Germinal center (tissue), 1 donor: ENCODE data around the gene PPP4R1.
A peak's percentile ranks its signal among the peaks of the same experiment; 100 is the strongest.
"Not testable (repeated sequence)": the region's sequence is repeated elsewhere in the genome, so short reads cannot be mapped to it uniquely, and the experiment has no call there.

ENCODE experiments used
- DNase-seq: peaks from one replicate; pipeline ENCODE4 v3.0.0; 2012; ENCODE audit warnings: mixed read lengths, low spot score

The PPP4R1 gene, protein sequence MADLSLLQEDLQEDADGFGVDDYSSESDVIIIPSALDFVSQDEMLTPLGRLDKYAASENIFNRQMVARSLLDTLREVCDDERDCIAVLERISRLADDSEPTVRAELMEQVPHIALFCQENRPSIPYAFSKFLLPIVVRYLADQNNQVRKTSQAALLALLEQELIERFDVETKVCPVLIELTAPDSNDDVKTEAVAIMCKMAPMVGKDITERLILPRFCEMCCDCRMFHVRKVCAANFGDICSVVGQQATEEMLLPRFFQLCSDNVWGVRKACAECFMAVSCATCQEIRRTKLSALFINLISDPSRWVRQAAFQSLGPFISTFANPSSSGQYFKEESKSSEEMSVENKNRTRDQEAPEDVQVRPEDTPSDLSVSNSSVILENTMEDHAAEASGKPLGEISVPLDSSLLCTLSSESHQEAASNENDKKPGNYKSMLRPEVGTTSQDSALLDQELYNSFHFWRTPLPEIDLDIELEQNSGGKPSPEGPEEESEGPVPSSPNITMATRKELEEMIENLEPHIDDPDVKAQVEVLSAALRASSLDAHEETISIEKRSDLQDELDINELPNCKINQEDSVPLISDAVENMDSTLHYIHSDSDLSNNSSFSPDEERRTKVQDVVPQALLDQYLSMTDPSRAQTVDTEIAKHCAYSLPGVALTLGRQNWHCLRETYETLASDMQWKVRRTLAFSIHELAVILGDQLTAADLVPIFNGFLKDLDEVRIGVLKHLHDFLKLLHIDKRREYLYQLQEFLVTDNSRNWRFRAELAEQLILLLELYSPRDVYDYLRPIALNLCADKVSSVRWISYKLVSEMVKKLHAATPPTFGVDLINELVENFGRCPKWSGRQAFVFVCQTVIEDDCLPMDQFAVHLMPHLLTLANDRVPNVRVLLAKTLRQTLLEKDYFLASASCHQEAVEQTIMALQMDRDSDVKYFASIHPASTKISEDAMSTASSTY

GRCh38 chr18:9614401-9615279 lies at the start of gene PPP4R1:
Gene PPP4R1 (minus strand): TSS chr18:9614559. CDS start chr18:9614484, 75 bp downstream.
- DNase-seq: peak; percentile 83

- no peak for DNase-seq
These were observed 49.0 kb upstream of the PPP4R1 start for GRCh38 chr18:9663377-9663776.

GRCh38 chr18:9661564-9661963 lies 47.2 kb upstream of the PPP4R1 start:
- DNase-seq: no peak

DNA sequence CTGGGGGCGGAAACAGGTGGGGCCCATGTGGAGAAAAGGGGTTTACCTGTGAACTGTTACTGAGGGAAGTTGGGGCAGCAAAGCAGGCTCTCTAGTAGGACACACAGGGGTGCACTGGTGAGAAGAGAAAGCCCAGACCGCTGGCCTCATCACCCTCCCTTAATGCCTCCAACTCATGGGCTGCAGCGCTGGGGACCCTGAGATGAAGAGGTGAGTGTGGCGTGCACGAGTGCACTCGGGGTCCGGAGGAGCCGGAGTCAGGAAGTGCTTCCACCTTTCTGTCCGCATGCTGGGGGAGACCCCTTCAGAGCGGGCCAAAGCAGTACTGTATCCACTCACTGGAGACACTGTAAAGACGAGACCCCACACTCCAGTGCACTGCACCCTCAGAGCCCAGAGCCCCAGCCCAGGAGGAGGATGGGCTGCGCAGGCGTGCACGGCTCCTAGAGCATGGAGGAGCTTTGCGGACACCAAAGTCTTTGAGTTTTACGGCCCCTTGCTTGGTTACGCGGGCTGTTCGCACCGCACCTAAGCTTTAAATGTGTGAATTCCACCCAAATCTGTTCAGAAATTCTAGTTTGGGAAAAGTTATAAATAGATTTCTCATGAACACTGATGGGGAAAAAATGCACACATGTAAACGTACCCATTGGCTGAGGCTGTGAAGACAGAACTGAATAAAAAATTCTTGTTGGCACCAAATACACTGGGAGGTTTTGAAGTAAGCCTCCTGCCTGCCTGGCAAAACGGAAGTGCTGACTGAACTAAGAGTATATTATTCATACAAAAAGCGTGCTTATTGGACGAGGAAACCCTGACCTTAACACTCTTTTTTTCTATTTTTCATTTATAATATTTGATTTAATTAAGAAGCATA lies 45.4 kb upstream of the PPP4R1 start:
- no peak for DNase-seq

DNA sequence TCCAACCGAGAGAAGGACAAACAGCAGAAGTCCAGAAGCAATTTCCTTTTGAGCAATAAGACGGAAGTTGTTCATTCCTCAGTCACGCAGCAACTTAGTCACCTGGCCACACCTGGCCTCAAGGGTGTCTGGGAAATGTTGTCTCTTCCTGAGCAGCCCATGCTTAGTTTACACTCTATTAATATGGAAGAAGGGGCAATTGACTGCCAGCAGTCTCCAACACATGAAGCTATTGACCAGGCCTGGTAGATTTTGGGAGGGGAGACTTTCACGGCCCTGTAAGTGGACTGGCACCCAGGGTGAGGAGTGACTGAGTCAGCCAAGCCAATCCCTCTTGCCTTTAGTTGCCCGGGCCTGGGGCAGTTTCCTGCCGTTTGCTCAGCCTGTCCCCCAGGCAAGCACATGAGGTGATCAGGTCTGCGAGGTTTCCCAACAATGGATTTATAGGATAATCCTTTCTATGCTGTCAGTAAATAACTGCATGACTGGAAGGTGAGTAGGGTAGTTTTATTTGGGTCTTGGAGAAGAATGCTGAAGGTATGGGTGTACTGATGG lies 43.8 kb upstream of the PPP4R1 start:
- no peak for DNase-seq

GRCh38 chr18:9655232-9655767 lies 40.9 kb upstream of the PPP4R1 start:
- no peak for DNase-seq

DNA sequence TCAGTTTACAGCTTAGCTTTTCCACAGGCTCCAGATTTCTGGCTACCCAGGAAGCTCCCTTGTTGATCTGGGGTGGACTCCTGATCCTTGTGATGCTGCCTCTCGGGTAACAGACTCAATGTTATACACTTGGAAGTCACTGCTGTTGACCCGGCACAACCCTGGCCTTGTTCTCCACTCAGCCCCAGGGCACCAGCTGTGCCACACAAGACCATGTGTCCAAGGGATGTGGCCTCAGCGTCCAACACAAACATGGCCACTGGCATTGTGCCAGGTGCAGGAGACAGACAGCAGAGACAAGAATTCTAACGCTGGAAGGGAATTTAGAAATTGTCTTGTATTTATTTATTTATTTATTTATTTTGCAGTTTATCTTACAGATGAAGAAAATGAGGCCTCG lies 39.0 kb upstream of the PPP4R1 start:
- DNase-seq: no peak

GRCh38 chr18:9649164-9649540 lies 34.8 kb upstream of the PPP4R1 start:
- no peak for DNase-seq

DNA sequence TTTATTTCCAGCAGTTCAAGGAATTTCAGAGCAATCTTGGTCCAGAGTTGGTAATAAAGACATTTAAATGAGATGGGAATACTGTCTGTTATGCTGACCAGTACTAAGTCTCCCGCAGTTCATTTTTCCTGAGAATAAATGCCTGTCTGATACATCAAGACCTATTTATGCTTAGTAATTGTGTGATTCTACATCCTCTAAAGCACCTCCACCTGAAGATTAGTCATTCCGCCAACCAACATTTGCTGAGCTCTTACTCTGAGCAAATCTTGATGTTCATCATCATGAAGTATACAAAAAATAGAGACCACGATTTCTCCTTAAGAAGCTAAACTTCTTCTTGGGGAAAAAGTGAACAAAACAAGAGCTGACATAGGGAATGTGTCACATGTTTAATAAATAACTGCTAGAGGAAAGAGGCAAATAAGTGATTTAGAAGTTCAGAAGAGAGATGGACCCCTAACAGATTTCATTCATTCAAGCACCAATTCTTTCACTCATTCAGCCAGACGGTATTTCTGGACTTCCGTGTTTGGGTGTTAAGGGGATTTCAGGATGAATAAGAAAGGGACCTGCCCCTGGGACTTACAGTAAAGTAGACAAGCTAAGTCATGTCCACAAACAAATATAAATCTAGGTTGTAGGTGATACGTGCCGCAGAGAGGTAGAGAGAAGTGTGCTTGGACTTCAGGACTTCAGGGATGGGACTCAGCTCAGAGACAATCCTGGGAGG lies 34.2 kb upstream of the PPP4R1 start:
- DNase-seq: no peak

- no peak for DNase-seq
These were observed 33.4 kb upstream of the PPP4R1 start for GRCh38 chr18:9647496-9648323.

GRCh38 chr18:9643549-9643948 lies 29.2 kb upstream of the PPP4R1 start:
- no peak for DNase-seq

GRCh38 chr18:9642799-9643462 lies 28.6 kb upstream of the PPP4R1 start:
- no peak for DNase-seq

GRCh38 chr18:9641081-9641480 lies 26.7 kb upstream of the PPP4R1 start:
- DNase-seq: not testable (repeated sequence)

GRCh38 chr18:9638886-9639285 lies 24.5 kb upstream of the PPP4R1 start:
- DNase-seq: no peak

GRCh38 chr18:9637036-9637767 lies 22.8 kb upstream of the PPP4R1 start:
- DNase-seq: no peak

DNA sequence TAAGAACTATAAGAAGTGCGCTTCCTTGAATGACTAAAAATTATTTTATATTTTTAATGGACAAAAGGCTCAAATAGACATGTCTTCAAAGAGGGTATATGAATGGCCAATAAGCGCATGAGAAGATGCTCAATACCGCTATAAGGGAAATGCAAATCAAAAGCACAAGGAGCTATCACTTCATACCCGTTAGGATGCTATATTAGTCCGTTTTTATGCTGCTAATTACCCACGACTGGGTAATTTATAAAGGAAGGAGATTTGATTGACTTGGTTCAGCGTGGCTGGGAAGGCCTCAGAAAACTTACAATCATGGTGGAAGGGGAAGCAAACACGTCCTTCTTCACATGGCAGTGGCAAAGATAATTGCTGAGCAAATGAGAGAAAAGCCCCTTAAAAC lies 20.5 kb upstream of the PPP4R1 start:
- no peak for DNase-seq

DNA sequence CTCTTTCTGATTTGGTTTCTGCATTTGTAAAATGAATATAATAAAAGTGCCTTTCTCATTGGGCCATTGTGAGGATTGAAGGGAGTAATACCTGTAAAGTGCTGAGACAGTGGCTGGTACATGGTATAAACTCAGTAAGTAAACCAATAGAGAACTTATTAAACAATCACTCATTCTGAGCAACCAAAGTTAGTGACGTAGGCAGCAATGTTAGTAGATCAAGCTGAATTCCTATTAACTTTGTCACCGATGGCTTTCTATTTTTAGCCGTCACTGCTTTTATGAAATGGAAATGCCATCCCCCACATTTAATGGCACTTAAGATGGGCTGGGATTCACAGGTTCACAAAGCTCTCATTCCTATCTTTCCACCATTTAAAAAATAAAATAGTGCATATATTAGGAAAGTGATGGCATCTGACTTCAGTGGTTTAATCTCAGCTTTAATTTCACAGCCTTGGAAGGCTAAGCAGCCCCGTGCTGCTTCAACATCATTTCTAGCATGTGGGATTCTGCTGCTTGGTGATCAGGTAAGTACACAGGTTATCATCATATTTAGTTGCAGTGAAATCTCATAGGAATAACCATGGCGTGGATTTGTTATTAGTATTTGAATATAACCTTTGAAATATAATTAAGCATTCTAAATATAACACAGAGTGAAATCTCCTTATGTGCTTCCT lies 17.6 kb upstream of the PPP4R1 start:
- DNase-seq: no peak
